ENCODE data around the gene GPBP1.

The GPBP1 gene

DNA sequence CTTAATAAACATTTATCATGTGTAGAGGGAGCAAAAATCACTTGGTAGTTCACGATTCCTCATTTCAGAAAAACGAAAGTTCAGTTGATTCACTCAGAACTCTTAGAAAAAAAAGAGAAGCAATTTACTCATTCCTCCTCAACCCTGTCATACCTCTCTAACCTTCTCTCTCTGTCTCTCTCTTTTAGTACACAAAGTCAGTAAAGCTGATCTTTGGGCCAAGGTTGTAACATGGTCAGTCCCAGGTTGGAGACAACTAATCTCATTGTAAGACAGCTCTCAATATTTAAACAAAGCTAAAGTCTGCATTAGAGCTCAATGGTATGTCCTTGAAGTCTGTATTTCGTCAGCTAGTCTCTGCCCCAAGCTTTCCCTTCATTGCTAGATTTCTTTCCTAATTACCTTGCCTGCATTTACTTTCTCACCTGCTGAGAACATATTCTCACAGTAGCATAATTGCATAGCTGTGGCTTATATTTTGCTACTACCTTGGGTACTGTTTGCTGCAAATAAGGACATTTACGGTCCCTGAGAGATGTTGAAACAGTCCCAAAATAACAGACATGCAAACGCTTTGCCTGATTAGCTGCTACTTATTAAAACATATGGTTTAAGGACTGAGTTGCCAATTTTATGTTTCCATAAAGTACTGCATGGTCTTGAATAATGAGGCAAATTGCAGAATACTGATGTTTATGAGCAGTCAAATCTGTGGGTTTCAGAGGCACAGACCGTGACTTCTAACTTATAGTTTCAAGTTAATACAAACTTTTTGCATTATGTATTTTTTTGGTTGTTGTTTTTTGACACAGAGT lies 138.3 kb downstream of the GPBP1 start:
- TF ChIP-seq, protein P1, sequence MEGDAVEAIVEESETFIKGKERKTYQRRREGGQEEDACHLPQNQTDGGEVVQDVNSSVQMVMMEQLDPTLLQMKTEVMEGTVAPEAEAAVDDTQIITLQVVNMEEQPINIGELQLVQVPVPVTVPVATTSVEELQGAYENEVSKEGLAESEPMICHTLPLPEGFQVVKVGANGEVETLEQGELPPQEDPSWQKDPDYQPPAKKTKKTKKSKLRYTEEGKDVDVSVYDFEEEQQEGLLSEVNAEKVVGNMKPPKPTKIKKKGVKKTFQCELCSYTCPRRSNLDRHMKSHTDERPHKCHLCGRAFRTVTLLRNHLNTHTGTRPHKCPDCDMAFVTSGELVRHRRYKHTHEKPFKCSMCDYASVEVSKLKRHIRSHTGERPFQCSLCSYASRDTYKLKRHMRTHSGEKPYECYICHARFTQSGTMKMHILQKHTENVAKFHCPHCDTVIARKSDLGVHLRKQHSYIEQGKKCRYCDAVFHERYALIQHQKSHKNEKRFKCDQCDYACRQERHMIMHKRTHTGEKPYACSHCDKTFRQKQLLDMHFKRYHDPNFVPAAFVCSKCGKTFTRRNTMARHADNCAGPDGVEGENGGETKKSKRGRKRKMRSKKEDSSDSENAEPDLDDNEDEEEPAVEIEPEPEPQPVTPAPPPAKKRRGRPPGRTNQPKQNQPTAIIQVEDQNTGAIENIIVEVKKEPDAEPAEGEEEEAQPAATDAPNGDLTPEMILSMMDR (IDR thresholded peaks at IDR 0.05; ENCODE audit: insufficient read depth, low read length, poor library complexity, severe bottlenecking), result no peak
- Histone ChIP-seq H3K27me3 (replicated peaks; ENCODE audit: control insufficient read depth, insufficient read depth, low read length) (no peaks in the 10 kb centered on the region), H3K4me3 (replicated peaks; ENCODE audit: low read depth, low read length) (no peak overlapping the region), H3K36me3 (ENCODE audit: control insufficient read depth, insufficient read depth, low read length) (no peaks in the 10 kb centered on the region)
- DNase-seq (ENCODE audit: extremely low read depth, insufficient read length), result no peak

DNA sequence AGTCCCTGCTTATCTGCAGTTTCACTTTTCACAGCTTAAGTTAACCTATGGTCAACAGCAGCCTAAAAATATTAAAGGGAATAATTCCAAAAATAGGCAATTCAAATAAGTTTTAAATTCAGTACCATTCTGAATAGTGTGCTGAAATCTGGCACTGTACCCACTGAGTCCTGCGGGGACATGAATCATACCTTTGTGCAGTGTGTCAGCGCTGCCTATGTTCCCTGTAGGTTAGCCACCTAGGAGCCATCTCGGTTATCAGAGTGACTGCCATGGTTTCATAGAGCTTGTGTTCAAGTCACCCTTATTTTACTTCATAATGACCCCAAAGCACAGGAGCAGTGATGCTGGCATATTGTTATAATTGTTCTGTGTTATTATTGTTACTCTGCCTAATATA lies 139.9 kb downstream of the GPBP1 start:
- no peak for DNase-seq (ENCODE audit: extremely low read depth, insufficient read length)
- Histone ChIP-seq H3K36me3 (ENCODE audit: control insufficient read depth, insufficient read depth, low read length) (no peaks in the 10 kb centered on the region), H3K4me3 (replicated peaks; ENCODE audit: low read depth, low read length) (no peak overlapping the region), H3K27me3 (replicated peaks; ENCODE audit: control insufficient read depth, insufficient read depth, low read length) (no peaks in the 10 kb centered on the region)
- TF ChIP-seq, protein P1 (IDR thresholded peaks at IDR 0.05; ENCODE audit: insufficient read depth, low read length, poor library complexity, severe bottlenecking), result no peak

All from GM06990 (cell line).